H1 (cell line): ENCODE data around the gene LMTK3. TPM values are rescaled to one million over a fixed set of nuclear protein-coding genes. Genes with fewer than 3 reads are reported as not detected.
A peak's percentile ranks its signal among the peaks of the same experiment; 100 is the strongest.

Experiments used
- CHD2 ChIP-seq: IDR thresholded peaks from 2 replicates; pipeline ENCODE4 v1.6.1; 2012; ENCODE audit warnings: low read length, improper control_type of control experiment
- GABPA ChIP-seq: IDR thresholded peaks from 2 replicates; pipeline ENCODE4 v1.6.1; 2011; ENCODE audit warnings: mild to moderate bottlenecking, low read length, moderate library complexity, borderline replicate concordance; ENCODE audit not compliant: insufficient read depth
- JUN ChIP-seq: IDR thresholded peaks from 2 replicates; pipeline ENCODE4 v1.6.1; 2011; ENCODE audit warnings: low read depth, mild to moderate bottlenecking, improper control_type of control experiment, low read length
- NANOG ChIP-seq: IDR thresholded peaks from 2 replicates; pipeline ENCODE4 v1.6.1; 2011; ENCODE audit warnings: low read length, low read depth, mild to moderate bottlenecking, inconsistent platforms; ENCODE audit not compliant: insufficient read depth, poor library complexity, severe bottlenecking
- POLR2A ChIP-seq, 2 experiments: IDR thresholded peaks; 1 replicate in 1 of 2; 2 replicates in 1 of 2; pipeline ENCODE4 v1.6.1; 2011; ENCODE audit warnings: low read depth in 2 of 2, low read length in 2 of 2, mild to moderate bottlenecking in 2 of 2; ENCODE audit errors: control extremely low read depth in 1 of 2
- POU5F1 ChIP-seq: IDR thresholded peaks from 2 replicates; pipeline ENCODE4 v1.6.1; 2011; ENCODE audit warnings: low read depth, mild to moderate bottlenecking, low read length, moderate library complexity
- SIN3A ChIP-seq, 2 experiments: IDR thresholded peaks in 1 of 2; conservative IDR thresholded peaks in 1 of 2; 2 replicates each; pipeline ENCODE4 v1.6.1; 2011 to 2012; ENCODE audit warnings: low read length in 2 of 2, improper control_type of control experiment in 1 of 2, low read depth in 1 of 2, mild to moderate bottlenecking in 1 of 2
- SIRT6 ChIP-seq: IDR thresholded peaks from one replicate; pipeline ENCODE4 v1.7.1; 2012; ENCODE audit warnings: low read length, inconsistent platforms
- TAF1 ChIP-seq: IDR thresholded peaks from 2 replicates; pipeline ENCODE4 v1.6.1; 2011; ENCODE audit warnings: mild to moderate bottlenecking, low read depth, low read length
- TAF7 ChIP-seq: optimal IDR thresholded peaks from 2 replicates; pipeline ENCODE3; 2011; ENCODE audit warnings: low read depth, mild to moderate bottlenecking, inconsistent platforms, low read length, moderate library complexity, borderline replicate concordance
- TBP ChIP-seq: IDR thresholded peaks from 2 replicates; pipeline ENCODE4 v1.6.1; 2011; ENCODE audit warnings: low read depth, low read length, improper control_type of control experiment
- YY1 ChIP-seq: IDR thresholded peaks from 2 replicates; pipeline ENCODE4 v1.6.1; 2011; ENCODE audit warnings: low read depth, mild to moderate bottlenecking, low read length
- polyA plus RNA-seq, 7 experiments: library from polyadenylated mRNA; depleted of rRNA in 3 of 7; stranded (reverse) in 5 of 7; unstranded in 2 of 7; fragments of >200 nt in 5 of 7; fragments of 200-250 nt in 2 of 7; gene quantifications; 1 replicate in 5 of 7; 2 replicates in 1 of 7; 4 replicates in 1 of 7; pipeline versions ENCODE4 v1.2.1 to v1.2.3, GENCODE V29; 2011 to 2013; ENCODE audit warnings: missing spikeins in 2 of 7, mixed read lengths in 2 of 7
- total RNA-seq: library from RNA; stranded (reverse); fragmentation: NEBNext Ultra II Directional; extraction: Animal tissue kit (Norgen Biotek cat#: 25700); gene quantifications from 2 replicates; pipeline ENCODE4 v1.2.1, GENCODE V29; 2021
- TF ChIP-seq, protein P1 (sequence below): IDR thresholded peaks from 2 replicates; pipeline ENCODE4 v1.6.1; 2011; ENCODE audit warnings: low read depth, mild to moderate bottlenecking, low read length; ENCODE audit not compliant: insufficient read depth
- TF ChIP-seq, protein P2 (sequence below): IDR thresholded peaks from 2 replicates; pipeline ENCODE4 v1.6.1; 2011; ENCODE audit warnings: low read length, improper control_type of control experiment

The LMTK3 gene
- total and polyA plus RNA-seq, 2 of the 8 experiments (the other 6 are each of a cell fraction or from before 2014, with no cell fraction given), result 2.7 to 12.4 TPM

DNA sequence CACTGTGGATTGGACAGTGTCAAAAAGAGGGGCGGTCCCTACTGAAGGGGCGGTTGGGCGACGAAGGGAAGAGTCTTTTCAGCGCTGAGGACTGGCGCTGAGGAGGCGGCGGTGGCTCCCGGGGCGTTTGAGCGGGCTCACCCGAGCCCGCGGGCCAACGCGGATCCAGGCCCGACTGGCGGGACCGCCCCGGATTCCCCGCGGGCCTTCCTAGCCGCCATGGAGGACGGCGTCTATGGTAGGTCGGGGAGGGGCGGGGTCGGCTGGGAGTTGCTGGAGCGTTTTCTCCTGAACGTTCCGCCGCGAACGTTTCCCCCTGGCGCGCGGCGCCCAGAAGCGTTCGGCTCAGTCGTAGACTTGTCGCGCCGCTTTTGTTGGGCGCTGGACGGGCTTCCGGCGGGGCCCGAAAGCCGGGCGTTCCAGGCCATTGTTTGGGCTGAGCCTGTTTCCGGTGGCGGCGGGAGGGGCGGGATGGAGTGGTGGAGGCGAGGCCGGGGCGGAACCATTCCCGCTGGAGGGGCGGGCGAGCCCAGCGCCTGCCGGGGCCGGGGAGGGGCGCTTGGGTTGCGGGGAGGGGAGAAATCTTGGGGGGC lies 42.2 kb downstream of the LMTK3 start, which contains the start of gene CYTH2 (continued):
- TF ChIP-seq POU5F1 (no peak), SIN3A (conservative IDR thresholded peaks at IDR 0.05 in 1 of 2, IDR thresholded peaks at IDR 0.05 in 1 of 2; ENCODE audit: low read depth in 1 of 2, low read length in 2 of 2) (peak; percentile 59 to 70; a peak in 1 of 4 replicates), CHD2 (no peak), NANOG (no peak), POLR2A (IDR thresholded peaks at IDR 0.05; ENCODE audit: control extremely low read depth in 1 of 2, low read depth in 2 of 2, low read length in 2 of 2) (peak; percentile 90 to 97), TAF1 (peak; percentile 94), TBP (peak; percentile 91), GABPA (peak; percentile 89), SIRT6 (no peak), YY1 (peak; percentile 38; the same call in 1 of the 2 replicates), TAF7 (peak; percentile 91), JUN (no peak)
- TF ChIP-seq, protein P1, sequence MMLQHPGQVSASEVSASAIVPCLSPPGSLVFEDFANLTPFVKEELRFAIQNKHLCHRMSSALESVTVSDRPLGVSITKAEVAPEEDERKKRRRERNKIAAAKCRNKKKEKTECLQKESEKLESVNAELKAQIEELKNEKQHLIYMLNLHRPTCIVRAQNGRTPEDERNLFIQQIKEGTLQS, result no peak
- TF ChIP-seq, protein P2, sequence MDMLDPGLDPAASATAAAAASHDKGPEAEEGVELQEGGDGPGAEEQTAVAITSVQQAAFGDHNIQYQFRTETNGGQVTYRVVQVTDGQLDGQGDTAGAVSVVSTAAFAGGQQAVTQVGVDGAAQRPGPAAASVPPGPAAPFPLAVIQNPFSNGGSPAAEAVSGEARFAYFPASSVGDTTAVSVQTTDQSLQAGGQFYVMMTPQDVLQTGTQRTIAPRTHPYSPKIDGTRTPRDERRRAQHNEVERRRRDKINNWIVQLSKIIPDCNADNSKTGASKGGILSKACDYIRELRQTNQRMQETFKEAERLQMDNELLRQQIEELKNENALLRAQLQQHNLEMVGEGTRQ, result no peak
